ENCODE results near the gene SVBP. TPM values are rescaled to one million over a fixed set of nuclear protein-coding genes. Genes with fewer than 3 reads are reported as not detected.

Gene SVBP
- total and polyA plus RNA-seq, 2 donors (not counting 3 experiments of a cell fraction or from before 2014, with no cell fraction given) = 18.1 to 24.1 TPM

DNA sequence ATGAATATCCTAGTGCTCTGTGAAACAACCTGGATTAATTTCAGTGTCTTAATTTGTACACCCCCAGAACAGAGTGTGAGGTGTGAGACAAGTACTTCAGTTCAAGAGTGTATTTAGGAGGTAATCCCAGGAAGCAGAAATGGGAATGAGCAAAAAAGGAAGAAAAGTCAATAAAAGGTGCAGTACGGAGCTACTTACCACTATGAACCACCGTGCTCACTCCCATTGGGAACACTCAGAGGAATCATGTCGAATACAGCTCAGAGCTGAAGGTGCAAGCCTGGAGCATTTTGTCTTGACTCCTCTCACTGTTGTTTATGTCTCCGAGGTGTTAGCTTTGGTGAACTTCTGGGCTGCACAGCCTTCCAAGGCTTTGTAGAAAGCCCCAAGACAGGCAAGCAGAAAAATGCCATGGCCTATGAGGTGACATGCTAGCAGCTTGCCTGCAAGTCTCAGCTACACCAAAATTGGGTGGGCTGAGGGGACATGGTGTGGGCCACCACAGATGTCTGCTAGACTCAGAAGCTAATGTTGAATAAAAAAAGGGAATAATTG, 7.4 kb upstream of the SVBP start:
- no peak overlapping the region for H3K4me2 ChIP-seq (ENCODE audit: insufficient read depth, low read length)
- TF ChIP-seq, protein P1, sequence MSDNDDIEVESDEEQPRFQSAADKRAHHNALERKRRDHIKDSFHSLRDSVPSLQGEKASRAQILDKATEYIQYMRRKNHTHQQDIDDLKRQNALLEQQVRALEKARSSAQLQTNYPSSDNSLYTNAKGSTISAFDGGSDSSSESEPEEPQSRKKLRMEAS (IDR thresholded peaks at IDR 0.05; ENCODE audit: insufficient read depth, insufficient read length) = no peak
- TF ChIP-seq FOS (IDR thresholded peaks at IDR 0.05; ENCODE audit: borderline replicate concordance, insufficient read depth, low read length) (no peak), JUN (IDR thresholded peaks at IDR 0.05; ENCODE audit: borderline replicate concordance, insufficient read depth, insufficient read length, low read depth) (no peak), MYC (IDR thresholded peaks at IDR 0.05; ENCODE audit: low read depth, low read length) (no peak), GATA2 (IDR thresholded peaks at IDR 0.05; ENCODE audit: insufficient read depth, insufficient read length, low read depth, low read length) (no peak), EZH2 (IDR thresholded peaks at IDR 0.05; ENCODE audit: borderline replicate concordance, low read depth, low read length, severe bottlenecking) (no peak), POLR2A (IDR thresholded peaks at IDR 0.05; ENCODE audit: low read depth, low read length) (no peak), POLR2AphosphoS5 (IDR thresholded peaks at IDR 0.05; ENCODE audit: insufficient read depth, low read depth, low read length) (no peak)
- TF ChIP-seq, protein P2, sequence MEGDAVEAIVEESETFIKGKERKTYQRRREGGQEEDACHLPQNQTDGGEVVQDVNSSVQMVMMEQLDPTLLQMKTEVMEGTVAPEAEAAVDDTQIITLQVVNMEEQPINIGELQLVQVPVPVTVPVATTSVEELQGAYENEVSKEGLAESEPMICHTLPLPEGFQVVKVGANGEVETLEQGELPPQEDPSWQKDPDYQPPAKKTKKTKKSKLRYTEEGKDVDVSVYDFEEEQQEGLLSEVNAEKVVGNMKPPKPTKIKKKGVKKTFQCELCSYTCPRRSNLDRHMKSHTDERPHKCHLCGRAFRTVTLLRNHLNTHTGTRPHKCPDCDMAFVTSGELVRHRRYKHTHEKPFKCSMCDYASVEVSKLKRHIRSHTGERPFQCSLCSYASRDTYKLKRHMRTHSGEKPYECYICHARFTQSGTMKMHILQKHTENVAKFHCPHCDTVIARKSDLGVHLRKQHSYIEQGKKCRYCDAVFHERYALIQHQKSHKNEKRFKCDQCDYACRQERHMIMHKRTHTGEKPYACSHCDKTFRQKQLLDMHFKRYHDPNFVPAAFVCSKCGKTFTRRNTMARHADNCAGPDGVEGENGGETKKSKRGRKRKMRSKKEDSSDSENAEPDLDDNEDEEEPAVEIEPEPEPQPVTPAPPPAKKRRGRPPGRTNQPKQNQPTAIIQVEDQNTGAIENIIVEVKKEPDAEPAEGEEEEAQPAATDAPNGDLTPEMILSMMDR (IDR thresholded peaks at IDR 0.05; ENCODE audit: extremely low read depth in 1 of 2, insufficient read depth in 1 of 2, low read depth in 1 of 2, low read length in 2 of 2) = no peak
- intact Hi-C loops (cut with micrococcal nuclease) (no loop called here), dilution Hi-C loops (cut with MboI; ENCODE audit: extremely low pct_ligation_motif_present, low sequenced_read_pairs) (no loop called here)
- DNase-seq (ENCODE audit: low read depth, low spot score) (no peak), FAIRE-seq (no peak)
- H3K4me1 ChIP-seq (ENCODE audit: control insufficient read depth, extremely low read depth, insufficient read depth, low read length) = no peaks in the 10 kb centered on the region
- H3K27me3 ChIP-seq (ENCODE audit: control insufficient read depth in 2 of 2, insufficient read depth in 2 of 2, low read length in 2 of 2) = no peaks in the 10 kb centered on the region
- no peak overlapping the region for H3K27ac ChIP-seq (ENCODE audit: insufficient read depth, low read depth, low read length)
- H3K9me1 ChIP-seq (replicated peaks; ENCODE audit: control insufficient read depth, extremely low read depth, insufficient read depth, low read length) = peaks cover 2% of the 10 kb centered on the region
- CTCF ChIA-PET = interaction anchor here (0.9 to 2.0 kb wide), 4 partner anchors 11 to 58 kb away, joined by 4 to 6 read pairs (median 4); partner anchors contain the start of gene ZNF691
- POLR2A ChIA-PET = no interaction called here
- no peaks in the 10 kb centered on the region for H3K9me3 ChIP-seq (replicated peaks; ENCODE audit: control insufficient read depth, insufficient read depth, low read length)
- BruUV-seq (replicated peaks) = no TSS peak
- H4K20me1 ChIP-seq (replicated peaks; ENCODE audit: control insufficient read depth, extremely low read depth, insufficient read depth, low read length) = no peaks in the 10 kb centered on the region
- no peak overlapping the region for H3K4me3 ChIP-seq (replicated peaks in 1 of 3; ENCODE audit: insufficient read depth in 1 of 3, low read depth in 1 of 3, low read length in 3 of 3)
- no peaks in the 10 kb centered on the region for H3K79me2 ChIP-seq (ENCODE audit: control insufficient read depth, insufficient read depth, low read length)
- H3K36me3 ChIP-seq (ENCODE audit: control insufficient read depth in 2 of 2, extremely low read depth in 1 of 2, insufficient read depth in 2 of 2, low read length in 2 of 2) = no peaks in the 10 kb centered on the region
- H2AFZ ChIP-seq (ENCODE audit: low read depth, low read length) = no peak overlapping the region
- H3K9ac ChIP-seq (replicated peaks; ENCODE audit: extremely low read depth, insufficient read depth, low read length) = no peak overlapping the region
